GM13977 (cell line): ENCODE data around the gene CAMKV.

ENCODE experiments used
- DNase-seq: peaks from one replicate; pipeline ENCODE4 v3.0.0; 2012; ENCODE audit warnings: low spot score
- in situ Hi-C: fragments of 300-500 bp; cut with MboI; formaldehyde crosslinking; loops from one replicate; pipeline ENCODE4 v1.12.0; 2022; ENCODE audit warnings: low sequenced_read_pairs, low pct_unique_long_range_greater_than_20kb, mixed read lengths, inconsistent platforms; ENCODE audit not compliant: unreplicated experiment
- TF ChIP-seq, protein P1 (sequence below): IDR thresholded peaks from 2 replicates; pipeline ENCODE4 v1.5.1; 2012; ENCODE audit warnings: mild to moderate bottlenecking, control low read depth; ENCODE audit not compliant: insufficient read depth; ENCODE audit errors: extremely low read depth, missing control alignments

CAMKV gene

DNA sequence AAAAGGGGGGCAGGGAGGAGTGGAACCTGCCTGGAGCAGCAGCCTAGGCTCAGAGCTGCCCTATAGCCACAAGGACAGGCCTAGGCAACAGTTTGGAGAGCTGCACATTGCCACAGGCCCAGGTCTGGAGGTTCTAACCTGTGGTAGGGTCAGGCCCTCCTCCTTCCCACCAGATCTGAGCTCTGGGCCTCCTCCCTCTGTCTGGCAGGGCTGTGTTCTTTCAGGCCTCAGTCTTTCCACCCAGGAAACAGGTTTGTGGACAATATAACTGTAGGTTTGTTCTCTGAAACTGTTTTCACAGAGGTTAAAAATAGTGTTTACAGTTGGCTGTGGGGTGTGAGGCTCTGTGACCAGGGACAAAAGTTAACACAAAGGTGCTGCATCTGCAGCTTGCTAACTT is 9.0 kb upstream of the CAMKV start:
- DNase-seq = no peak
- TF ChIP-seq, protein P1, sequence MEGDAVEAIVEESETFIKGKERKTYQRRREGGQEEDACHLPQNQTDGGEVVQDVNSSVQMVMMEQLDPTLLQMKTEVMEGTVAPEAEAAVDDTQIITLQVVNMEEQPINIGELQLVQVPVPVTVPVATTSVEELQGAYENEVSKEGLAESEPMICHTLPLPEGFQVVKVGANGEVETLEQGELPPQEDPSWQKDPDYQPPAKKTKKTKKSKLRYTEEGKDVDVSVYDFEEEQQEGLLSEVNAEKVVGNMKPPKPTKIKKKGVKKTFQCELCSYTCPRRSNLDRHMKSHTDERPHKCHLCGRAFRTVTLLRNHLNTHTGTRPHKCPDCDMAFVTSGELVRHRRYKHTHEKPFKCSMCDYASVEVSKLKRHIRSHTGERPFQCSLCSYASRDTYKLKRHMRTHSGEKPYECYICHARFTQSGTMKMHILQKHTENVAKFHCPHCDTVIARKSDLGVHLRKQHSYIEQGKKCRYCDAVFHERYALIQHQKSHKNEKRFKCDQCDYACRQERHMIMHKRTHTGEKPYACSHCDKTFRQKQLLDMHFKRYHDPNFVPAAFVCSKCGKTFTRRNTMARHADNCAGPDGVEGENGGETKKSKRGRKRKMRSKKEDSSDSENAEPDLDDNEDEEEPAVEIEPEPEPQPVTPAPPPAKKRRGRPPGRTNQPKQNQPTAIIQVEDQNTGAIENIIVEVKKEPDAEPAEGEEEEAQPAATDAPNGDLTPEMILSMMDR = no peak
- in situ Hi-C loops = no loop called here

DNA sequence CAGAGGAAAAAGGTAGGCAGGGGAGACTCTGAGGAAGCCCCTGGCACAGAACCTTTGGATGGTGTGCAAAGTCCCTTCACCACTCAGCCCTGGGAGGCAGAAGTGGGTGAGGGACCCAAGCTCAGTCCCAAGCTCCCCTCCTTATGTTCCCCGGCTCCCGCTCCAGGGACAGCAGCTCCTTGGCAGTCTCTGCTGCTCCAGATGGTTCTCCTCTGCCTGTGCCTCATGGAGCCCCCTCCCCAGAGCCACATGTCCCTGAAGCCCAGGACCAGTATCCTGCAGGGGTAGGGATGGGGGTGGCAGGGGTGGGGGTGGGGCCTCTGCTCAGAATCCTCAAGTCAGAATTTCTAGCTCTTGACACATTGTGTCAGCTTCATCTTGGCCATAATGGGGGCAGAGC is 8.0 kb upstream of the CAMKV start:
- TF ChIP-seq, protein P1 = no peak
- DNase-seq = no peak
- in situ Hi-C loops = no loop called here

DNA sequence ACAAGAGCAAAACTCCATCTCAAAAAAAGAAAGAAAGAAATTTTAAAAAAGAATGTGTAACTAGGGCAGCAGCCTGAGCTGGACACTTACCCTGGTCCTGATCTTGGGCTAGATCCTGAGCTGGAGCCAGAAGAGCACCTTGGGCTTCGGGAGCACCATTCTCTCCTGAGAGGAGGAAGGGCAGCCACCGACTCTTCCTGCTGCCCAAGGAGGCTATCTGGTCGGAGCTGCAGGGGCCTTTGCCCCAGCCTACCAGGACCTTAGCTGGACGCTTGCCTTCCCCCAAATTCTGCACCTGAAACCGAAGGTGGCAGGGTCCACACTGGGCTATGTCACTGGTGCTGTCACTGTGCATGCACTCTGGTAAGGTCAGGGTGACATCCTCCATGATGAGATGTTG is 6.9 kb upstream of the CAMKV start:
- DNase-seq = no peak
- TF ChIP-seq, protein P1 = no peak
- in situ Hi-C loops = no loop called here

DNA sequence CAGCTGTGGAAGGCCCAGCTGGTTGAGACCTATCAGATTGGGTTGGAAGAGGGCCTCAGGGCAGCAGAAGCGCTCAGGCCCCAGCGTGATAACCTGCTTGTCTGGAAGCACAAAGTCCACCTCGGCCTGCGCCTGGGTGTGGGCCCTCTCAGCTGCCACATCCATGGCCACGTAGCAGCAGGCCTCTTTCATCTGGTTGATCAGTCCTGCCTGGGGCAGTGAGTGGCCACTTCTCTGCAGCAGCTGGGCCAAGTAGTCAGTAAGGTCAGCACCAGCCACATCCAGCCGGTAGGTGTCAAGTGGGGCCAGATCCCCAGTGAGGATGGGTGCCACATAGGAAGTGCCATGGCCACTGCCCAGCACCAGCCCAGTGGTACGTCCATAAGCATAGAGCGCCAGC is 3.9 kb upstream of the CAMKV start:
- TF ChIP-seq, protein P1 = no peak
- in situ Hi-C loops = no loop called here
- no peak for DNase-seq

DNA sequence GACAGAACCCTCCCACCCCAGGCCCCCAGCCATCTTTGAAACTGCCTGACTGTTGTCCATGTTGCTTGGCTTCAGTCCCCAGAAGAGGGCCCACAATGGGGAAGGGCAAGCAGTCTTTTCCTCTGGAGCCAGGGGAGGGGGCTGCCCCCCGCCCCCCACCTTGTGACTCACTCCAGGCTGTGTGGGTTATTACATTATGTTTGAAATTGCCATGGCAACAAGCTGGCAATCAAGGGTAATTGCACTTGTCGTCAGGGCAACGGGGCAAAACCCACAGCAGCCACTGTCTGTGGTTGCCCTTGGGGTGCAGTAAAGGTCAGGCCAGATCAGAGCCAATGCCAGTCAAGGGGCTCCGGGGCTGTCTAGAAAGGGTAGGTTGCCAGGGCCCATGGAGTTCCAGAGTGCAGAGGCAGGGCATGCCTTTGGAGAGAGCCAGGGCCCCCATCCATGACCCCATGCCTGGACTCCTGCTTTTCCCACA is 3.1 kb upstream of the CAMKV start:
- in situ Hi-C loops = no loop called here
- no peak for DNase-seq
- TF ChIP-seq, protein P1 = no peak

DNA sequence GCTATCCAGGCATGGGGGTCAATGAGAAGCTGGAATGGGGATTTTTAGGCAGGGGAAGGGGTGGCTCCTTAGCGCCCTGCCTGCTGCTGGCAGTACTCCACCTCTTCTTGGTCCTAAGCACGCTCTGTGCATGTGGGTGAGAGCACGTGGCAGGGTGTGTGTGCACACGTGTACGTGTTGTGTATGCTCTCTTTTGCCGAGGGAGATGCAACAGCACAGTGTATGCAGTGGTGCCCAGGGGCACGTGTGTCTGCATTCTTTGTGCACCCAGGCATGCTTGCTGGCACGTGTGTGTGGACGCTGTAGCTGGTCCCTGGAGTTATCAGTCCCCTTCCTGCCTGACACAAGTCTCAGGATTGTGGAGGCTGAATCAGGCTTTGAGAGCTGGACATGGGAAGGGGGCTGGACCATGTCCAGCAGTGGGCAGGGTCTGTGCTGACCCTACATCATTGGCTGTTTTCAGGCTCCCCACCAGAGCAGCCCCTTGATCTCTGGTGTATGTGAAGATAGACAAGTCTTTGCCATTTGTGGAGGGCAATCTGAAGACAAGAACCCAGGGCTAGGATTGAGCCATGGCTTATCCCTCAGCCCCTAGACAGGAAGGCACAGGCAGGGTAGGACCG is 1.9 kb upstream of the CAMKV start:
- in situ Hi-C loops = no loop called here
- TF ChIP-seq, protein P1 = no peak
- no peak for DNase-seq

DNA sequence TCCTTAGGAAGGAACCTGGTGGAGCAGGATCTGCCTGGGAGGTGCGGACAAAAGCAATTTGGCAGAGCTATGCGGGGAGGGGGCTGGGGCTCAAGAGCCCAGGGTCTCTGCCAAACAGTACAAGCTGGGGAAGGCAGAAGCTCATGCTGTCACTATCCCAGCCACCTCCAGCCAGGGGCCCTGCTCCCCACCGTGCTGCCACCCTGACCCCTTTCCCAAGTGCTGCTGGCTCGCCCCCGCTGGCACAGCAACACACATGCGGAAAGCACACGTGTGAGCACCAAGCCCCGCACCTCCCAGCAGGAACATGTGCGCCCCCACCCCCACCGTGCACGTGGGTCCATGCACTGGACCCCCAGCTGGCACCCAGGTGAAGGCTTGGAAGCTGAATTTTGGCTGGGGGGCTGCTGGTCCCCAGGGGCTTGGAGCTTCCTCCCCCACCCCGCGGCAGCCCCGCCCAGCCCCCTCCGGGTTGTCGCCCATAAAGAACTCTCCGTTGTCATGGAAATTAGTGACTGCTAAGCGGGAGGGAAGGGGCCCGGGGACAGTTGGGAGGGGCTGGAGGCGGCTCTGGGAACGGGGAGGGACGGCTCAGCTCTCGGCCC is 742 bp downstream of the CAMKV start:
- in situ Hi-C loops = no loop called here
- TF ChIP-seq, protein P1 = no peak
- DNase-seq = no peak
